NK-92 (cell line): Measurements from ENCODE around the gene GAPVD1.
"Not testable (repeated sequence)": the region's sequence is repeated elsewhere in the genome, so short reads cannot be mapped to it uniquely, and the experiment has no call there.

Experiments
- DNase-seq: peaks from one replicate; lab custom pipeline; 2025; ENCODE audit not compliant: unreplicated experiment; lab: John Stamatoyannopoulos, UW

GAPVD1 gene

DNA sequence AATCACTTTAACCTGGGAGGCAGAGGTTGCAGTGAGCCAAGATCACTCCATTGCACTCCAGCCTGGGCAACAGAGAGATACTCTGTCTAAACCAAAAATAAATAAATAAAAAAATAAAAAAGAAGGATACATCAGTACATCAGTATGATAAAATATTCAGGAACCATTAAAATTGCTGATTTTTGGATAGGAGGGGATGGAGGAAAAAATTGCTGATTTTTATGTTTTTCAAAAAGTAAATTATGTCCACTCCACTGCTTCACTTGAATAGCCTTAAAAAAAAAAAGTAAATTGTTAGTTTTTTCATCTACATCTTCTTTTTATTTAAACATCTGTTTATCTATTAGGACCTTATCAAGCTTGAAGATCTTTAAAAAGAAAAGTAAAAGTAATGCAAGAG lies 7.4 kb upstream of the GAPVD1 start:
- DNase-seq = no peak

DNA sequence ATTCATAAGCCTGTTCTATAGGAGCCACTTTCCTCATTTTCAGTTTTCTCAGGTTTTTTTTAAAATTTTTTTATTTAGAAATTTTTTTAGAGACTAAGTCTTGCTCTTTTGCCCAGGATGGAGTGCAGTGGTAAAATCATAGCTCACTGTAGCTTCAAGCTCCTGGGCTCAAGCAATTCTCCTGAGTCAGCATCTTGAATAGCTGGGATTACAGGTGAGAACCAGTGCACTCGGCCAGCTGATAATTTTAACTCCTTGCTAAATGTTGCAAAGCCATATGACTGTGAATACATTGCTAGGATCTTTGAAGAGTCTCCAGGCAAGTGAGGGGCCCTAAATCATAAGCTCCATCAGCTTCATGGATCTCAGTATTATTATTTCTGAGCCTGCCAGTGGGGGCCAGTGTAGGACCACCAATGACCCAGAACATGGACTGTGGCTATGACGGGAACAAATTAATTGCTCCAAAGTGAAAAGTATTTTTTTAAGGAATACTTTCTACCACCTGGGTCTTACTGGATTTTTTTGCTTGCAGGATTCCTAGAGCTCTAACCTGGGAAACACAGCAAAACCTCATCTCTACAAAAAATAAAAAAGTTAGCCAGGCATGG lies 5.7 kb upstream of the GAPVD1 start:
- DNase-seq = no peak

DNA sequence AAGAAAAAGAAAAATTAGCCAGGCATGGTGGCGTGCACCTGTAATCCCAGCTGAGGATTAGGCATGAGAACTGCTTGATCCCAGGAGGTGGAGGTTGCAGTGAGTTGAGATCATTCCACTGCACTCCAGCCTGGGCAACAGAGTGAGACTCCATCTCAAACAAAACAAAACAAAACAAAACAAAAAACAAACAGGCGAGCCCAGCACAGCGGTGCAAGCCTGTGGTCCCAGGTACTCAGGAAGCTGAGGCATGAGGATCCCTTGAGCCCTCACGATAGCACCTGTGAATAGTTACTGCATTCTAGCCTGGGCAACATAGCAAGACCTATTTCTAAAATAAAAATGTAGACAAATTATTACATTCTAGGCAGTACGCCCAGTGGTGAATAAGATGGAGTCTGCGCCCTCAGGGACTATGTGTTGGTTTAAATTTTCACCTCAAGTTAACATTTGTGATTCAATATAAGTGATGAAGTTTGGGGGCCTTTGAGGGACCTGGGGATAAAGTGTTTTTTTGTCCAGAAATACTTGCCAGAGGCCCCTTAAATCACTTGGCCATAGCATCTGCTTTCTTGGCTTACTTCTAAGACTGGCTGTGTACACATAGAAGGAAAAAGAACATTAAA lies 3.4 kb upstream of the GAPVD1 start:
- no peak for DNase-seq

DNA sequence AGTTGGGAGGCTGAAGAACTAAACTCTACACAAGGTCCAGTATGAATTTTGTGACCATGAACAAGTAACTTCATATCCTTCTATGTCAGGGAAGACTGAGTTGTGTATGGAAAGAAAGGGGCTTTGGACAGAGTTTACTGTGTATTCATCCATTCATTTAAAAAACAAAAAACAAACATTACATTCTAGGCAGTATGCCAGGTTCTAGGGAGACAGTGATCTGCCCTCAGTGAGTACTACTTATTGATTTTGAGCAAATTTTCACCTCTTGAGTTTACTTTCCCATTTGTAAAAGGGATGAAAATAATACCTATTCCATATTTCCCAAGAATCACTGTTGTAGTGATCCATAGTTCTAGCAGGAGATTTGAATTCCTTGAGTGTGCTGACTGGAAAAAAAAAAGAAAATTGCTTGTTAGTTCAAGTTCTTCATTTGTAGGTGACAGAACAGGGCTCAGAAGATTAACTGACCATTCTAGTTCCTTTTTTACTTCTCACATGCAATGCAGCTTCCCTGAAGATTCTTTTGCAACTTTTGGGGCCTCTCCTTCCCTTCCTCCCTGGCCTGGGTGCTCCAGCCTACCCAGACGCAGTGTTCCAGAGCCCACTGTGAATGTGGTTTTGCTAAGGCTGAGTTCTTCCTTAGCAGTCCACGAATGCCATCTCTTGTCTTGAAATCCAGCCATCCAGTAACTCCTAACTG lies 2.6 kb upstream of the GAPVD1 start:
- no peak for DNase-seq

DNA sequence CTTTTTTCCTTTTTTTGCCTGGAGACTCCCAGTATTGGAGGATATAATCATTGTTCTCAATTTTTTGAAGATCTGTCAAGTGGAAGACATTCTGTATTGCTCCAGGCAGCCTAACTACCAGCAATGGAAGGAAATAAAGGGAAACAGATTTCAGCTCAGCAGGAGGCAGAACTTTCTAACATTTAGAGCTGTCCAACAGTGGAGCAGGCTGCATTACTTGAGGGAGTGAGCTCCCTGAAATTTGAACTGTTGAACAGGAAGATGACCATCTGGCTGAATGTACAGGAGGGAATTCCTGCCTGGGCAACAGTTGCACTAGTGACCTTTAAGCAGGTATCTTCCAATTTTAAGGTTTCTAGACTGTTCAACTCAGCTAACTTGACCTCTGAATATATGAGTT lies 1.1 kb upstream of the GAPVD1 start:
- DNase-seq = no peak

DNA sequence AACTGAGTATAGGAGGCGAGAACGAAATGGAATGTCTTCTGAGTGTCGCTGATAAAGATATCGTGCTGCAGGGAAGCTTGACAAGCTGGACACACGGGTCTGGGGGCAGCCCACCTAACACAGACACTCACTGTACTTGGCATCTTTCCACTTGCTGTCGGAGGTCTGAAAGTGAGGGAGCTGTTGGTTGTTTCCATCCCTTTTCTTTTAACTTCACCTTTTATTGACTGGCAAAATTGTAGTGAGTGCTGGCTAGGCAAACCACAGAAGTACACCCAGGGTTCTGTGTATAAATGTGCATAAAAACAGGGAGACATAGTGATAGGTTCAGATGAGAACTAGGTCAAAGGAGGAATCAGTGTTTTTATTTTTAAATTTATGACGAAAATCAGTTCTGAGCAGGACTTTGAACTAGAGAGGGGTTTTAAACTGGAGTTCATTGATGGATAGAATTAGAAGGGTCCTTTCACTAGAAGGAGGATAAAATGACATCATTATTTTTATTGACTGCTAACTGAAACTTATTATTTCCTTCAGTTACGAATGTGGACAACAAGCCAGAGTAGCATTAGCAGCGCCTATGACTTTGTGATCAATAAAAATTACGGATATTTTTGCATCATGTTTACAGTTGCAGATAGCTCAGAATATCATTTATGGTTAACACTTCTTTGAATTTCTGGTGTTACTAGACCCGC lies 817 bp downstream of the GAPVD1 start:
- no peak for DNase-seq

DNA sequence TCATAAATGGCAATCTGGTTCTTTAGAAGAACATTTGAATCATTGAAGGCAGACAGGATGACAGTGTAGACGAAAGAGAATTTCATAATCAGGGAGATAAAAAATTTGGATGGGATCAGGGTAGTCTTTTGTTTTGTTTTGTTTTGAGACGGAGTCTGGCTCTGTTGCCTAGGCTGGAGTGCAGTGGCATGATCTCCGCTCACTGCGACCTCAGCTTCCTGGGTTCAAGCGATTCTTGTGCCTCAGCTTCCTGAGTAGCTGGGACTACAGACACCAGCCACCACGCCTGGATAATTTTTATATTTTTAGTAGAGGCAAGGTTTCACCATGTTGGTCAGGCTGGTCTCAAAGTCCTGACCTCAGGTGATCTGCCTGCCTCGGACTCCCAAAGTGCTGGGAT lies 2.4 kb downstream of the GAPVD1 start:
- not testable (repeated sequence) for DNase-seq

DNA sequence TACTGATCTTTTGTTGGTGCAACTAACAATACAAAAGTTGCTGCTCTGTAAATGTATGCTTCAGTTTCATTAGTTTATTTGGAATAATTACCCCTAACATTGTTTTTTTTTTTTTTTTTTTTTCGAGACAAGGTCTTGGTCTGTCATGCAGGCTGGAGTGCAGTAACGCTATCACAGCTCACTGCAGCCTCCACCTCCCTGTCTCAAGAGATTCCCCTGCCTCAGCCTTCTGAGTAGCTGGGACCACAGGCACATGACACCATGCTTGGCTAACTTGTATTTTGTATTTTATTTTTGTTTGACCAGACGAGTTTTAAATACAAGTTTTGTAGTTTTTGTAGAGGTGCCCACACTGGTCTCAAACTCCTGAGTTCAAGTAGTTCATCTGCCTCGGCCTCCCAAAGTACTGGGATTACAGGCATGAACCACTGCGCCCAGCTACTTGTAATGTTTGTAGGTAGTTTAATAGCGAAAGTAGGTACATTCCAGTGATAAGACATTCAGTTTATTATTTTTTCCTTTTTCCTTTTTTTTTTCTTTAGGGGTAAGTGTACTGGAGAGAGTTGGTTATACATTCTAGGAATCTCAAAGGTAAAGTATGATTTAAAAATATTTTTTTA lies 6.9 kb downstream of the GAPVD1 start:
- DNase-seq = no peak

DNA sequence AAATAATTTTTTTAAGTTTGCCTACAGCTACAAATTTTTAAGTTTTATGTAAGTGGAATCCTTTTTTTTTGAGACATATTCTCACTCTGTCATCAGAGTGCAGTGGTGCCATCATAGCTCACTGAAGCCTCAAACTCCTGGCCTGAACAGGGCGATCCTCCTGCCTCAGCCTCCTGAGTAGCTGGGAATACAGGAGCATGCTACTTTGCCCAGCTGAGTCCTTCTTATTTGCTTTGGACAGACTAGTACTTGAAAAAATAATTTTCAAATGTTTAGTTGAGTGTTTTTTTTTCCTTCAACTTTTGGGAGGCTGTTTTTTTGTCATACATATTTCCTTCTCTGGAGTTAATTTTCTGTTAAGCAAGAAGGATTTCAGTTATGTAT lies 7.4 kb downstream of the GAPVD1 start:
- no peak for DNase-seq

DNA sequence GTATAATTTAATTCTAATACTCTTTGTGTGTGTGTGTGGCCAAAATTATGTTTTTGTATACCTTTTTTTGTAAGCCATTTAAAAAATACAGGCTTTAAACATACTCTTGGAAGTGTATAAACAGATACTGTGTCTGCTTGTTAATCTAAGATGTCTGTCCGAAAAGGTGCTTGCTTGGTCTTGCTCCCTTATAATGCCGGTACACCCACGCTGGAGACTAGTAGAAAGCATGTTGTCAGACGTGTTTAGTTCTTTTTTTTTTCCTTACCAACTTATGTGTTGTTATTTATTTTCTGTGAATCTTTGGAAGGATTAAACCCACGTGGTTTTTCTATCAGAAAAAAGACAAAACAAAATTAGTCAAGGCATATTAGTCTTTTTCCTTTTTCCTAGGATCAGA lies 9.5 kb downstream of the GAPVD1 start:
- DNase-seq = no peak

DNA sequence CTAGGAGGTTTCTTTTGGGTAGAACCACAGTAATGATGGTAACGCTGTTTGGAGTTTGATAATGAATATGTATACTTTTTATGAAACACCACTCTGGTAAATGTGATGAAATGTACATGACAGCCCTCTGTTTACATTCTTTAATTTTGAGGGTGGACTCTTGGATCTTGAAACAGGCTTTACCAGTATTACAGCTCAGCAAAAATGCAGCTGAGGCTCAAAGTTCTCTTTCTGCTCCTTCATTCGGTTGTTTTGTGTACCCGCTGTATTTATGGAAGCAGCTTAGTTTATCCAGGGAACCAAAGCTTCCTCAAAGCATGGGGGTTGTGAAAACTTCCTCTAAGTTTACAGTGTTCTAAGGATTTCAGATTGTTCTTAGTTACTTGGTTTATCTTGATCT lies 11.1 kb downstream of the GAPVD1 start:
- DNase-seq = no peak

DNA sequence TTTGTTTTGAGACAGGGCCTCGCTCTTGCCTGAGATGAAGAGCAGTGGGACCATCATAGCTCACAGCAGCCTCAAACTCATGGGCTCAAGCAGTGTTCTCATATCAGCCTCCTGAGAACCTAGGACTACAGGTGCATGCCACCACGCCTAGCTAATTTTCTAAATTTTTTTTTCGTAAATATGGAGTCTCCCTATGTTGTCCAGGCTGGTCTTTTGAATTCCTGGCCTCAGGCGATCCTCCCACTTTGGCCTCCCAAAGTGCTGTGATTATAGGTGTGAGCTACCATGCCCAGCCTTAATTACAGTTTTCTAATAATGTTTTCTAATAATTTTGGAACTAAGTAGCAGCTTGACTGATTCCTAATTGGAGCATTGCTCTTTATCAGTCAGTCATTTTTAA lies 15.1 kb downstream of the GAPVD1 start:
- DNase-seq = no peak

DNA sequence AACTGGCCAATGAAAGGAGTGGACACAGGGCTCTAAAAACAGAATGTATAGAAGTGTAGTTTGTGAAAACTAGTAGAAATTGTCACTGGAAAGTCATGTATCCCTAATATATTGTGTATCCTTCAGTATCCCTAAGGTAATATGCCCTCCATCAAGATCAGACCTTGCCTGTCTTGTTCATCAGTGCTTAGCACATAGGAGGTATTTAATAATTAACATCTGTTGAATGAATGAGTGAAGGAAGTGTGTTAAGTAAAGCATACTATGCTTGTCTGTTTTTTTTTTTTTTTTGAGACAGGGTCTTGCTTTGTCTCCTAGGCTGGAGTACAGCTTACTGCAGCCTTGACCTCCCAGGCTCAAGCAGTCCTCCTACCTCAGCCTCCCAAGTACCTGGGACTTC lies 15.8 kb downstream of the GAPVD1 start:
- DNase-seq = no peak

DNA sequence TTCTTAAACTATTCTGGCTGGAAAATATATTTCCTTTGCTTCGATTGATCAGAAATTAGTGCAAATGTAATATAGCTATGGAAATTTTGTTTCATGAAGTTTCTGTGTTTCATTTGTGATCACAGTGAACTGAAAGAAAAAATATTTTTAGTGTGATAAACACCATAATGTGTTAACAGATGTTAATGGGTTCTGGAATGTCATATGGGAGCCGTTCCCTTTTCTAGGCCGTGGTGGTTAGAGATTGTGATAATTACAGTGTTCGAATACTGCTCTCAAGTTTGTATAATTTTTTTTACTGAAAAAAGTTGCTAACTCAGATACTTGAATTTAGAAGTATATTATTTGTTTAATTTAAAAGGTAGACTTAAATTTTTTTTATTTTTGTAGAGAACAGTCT lies 19.3 kb downstream of the GAPVD1 start:
- no peak for DNase-seq

DNA sequence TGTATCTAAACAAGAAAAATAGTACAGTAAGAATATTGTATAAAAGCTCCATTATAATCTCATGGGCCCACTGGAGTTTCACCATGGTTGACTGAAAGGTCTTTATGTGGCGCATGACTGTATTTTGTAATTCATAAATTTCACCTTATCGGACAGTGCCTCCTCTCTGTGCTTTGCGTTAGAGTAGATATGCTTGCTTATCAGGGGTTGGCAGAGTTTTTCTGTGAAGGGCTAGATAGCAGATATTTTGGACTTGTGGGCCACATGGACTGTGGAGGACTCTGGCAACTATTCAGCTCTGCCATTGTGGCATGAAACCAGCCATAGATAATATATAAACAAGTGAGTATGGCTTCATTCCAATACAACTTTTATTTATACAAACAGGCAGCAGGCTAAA lies 23.2 kb downstream of the GAPVD1 start:
- DNase-seq = no peak

DNA sequence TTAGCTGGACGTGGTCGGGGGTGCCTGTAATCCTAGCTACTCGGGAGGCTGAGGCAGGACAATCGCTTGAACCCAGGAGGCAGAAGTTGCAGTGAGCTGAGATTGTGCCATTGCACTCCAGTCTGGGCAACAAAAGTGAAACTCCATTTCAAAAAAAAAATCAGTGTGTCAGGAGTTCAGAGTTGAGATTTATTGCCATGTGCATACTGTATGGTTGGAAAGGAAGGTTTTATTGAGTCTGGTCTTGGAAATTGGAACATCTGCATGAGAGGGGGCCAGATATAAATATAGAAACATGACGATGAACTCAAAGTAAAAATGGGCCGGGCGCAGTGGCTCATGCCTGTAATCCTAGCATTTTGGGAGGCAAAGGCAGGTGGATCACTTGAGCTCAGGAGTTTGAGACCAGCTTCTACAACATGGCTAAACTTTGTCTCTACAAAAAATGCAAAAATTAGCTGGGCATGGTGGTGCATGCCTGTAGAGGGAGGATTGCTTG lies 25.4 kb downstream of the GAPVD1 start:
- DNase-seq = not testable (repeated sequence)

DNA sequence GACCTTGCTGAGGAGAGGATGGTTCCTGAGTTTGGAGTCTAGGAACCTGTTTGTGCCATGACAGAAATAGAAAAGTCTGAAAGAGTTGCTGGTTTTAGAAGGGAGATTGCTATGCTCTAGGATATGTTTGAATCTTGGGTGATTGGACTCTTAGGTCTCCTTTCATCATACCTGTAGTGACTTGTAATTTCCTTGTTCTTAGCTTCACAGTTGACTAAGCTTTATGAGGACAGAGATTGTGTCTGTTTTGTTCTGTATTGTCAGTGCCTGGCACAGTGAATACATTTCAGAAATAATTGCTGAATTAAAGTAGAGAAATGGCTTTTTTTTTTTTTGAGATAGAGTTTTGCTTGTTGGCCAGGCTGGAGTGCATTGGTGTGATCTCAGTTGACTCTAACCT lies 31.5 kb downstream of the GAPVD1 start:
- DNase-seq = no peak

DNA sequence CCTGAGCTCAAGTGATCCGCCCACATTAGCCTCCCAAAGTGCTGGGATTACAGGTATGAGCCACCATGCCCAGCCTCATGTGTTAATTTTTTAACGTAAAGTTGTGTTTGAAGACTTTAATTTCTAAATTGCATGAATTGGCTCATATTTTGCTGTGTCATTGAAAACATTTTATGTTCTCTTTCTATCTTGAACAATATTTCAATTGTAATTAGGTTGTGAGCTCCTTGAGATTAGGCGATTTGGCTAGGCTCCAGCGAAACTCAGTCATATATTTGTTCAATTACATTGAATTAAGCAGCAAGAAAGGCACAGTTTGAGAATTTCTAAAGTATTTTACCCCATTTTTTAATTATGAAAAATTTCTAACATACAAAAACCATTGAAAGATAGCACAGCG lies 34.0 kb downstream of the GAPVD1 start:
- no peak for DNase-seq

DNA sequence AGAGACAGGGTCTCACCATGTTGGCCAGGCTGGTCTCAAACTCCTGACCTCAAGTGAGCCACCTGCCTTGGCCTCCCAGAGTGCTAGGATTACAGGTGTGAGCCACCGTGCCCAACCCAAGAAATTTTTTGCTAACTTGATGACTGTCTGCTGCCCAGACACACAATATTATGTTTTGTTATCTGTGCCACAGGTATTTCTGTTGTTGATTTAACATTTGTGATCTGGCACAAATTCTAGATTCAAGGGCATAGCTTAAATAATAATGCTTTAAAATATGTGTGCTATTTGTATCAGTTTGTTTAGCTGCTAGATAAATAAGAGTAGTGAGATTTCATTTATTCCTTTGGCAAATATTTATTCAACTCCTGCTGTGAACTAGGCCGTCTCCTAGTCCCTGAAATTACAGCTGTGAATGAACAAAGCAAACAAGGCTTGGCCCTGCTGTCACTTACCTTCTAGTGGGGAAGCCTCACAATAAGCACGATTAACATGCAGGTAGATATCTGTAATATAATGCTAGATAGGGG lies 35.3 kb downstream of the GAPVD1 start:
- no peak for DNase-seq

DNA sequence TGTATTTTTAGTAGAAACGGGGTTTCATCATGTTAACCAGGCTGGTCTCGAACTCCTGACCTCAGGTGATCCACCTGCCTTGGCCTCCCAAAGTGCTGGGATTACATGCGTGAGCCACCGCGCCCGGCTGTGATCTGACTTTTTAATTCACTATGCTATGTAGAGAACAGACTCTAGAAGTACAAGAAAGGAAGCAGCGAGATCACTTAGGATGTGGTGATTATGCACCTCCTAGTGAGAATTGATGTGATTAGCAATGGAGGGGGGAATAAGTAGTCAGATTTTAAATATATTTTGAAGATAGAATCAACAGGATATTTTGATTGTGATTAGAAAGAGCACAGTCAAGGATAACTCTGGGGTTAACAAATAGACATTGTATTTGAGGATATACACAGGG lies 36.3 kb downstream of the GAPVD1 start:
- DNase-seq = no peak

DNA sequence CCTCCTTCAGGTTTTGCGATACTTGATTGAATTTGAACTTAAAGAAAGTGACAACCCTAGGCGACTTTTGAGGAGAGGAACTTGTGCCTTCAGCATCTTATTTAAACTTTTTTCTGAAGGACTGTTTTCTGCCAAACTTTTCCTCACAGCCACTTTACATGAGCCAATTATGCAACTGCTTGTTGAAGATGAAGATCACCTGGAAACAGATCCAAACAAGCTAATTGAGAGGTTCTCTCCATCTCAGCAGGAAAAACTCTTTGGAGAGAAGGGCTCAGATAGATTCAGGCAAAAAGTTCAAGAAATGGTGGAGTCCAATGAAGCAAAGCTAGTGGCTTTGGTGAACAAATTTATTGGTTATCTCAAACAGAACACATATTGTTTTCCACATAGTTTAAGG lies 40.6 kb downstream of the GAPVD1 start:
- DNase-seq = no peak
